Mammary epithelial cell (primary cell): Measurements from ENCODE around the gene NOSTRIN.

ENCODE experiments used
- EZH2 ChIP-seq: IDR thresholded peaks from 2 replicates; pipeline ENCODE4 v1.6.1; 2012; ENCODE audit warnings: low read length, inconsistent platforms, borderline replicate concordance
- TF ChIP-seq, protein P1 (sequence below), 2 donors: IDR thresholded peaks in 1 of 2; conservative IDR thresholded peaks in 1 of 2; 2 replicates each; pipeline ENCODE4 v1.5.1; 2011 to 2012; ENCODE audit warnings: inconsistent platforms in 2 of 2, low read length in 2 of 2, mild to moderate bottlenecking in 2 of 2, control low read depth in 1 of 2, low read depth in 1 of 2; ENCODE audit not compliant: insufficient read depth in 1 of 2; ENCODE audit errors: extremely low read depth in 1 of 2

DNA sequence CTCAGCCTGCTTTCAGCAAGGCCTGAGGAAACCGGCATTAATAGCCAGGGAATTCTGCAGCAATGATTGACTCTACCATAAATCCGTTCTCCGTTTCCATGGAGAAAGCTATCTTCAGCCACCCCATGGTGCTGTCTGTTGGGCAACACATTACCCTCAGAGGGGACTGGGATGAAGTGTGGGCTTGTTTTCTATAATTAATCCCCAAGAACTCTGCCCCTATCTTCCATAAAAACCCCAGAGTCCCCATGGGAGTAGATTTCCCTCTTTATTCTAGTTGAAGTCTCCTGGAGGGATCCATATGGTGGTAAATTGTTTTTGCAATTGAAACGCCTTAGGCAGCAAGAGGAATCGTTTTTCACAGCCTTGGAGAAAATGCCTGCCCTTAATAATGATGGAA lies 107.9 kb downstream of the NOSTRIN start:
- TF ChIP-seq, protein P1, sequence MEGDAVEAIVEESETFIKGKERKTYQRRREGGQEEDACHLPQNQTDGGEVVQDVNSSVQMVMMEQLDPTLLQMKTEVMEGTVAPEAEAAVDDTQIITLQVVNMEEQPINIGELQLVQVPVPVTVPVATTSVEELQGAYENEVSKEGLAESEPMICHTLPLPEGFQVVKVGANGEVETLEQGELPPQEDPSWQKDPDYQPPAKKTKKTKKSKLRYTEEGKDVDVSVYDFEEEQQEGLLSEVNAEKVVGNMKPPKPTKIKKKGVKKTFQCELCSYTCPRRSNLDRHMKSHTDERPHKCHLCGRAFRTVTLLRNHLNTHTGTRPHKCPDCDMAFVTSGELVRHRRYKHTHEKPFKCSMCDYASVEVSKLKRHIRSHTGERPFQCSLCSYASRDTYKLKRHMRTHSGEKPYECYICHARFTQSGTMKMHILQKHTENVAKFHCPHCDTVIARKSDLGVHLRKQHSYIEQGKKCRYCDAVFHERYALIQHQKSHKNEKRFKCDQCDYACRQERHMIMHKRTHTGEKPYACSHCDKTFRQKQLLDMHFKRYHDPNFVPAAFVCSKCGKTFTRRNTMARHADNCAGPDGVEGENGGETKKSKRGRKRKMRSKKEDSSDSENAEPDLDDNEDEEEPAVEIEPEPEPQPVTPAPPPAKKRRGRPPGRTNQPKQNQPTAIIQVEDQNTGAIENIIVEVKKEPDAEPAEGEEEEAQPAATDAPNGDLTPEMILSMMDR (conservative IDR thresholded peaks at IDR 0.05 in 1 of 2, IDR thresholded peaks at IDR 0.05 in 1 of 2; ENCODE audit: extremely low read depth in 1 of 2, insufficient read depth in 1 of 2, low read depth in 1 of 2, low read length in 2 of 2), result no peak
- TF ChIP-seq EZH2, result no peak
